Prostate gland (tissue), 2 donors: ENCODE data around the gene KRTAP10-3.

Experiments used
- CTCF ChIP-seq, 4 experiments: fragments of 200-600 bp in 2 of 4; fragments of 450-650 bp in 2 of 4; sonication (generic) in 2 of 4; IDR thresholded peaks; 1 replicate in 3 of 4; 2 replicates in 1 of 4; pipeline ENCODE4 v1.5.1; 2016 to 2019; ENCODE audit warnings: antibody characterized with exemption in 4 of 4, mild to moderate bottlenecking in 2 of 4, moderate library complexity in 2 of 4
- POLR2A ChIP-seq: fragments of 450-650 bp; IDR thresholded peaks from one replicate; pipeline ENCODE4 v1.6.1; 2016; ENCODE audit warnings: antibody characterized with exemption, mild to moderate bottlenecking
- POLR2AphosphoS5 ChIP-seq: sonication (generic); formaldehyde crosslinking; IDR thresholded peaks from one replicate; pipeline ENCODE4 v1.6.1; 2017; ENCODE audit warnings: antibody characterized with exemption

- no peak for TF ChIP-seq CTCF (IDR thresholded peaks at IDR 0.05)
- no peak for TF ChIP-seq POLR2A
- no peak for TF ChIP-seq POLR2AphosphoS5
Observed at GRCh38 chr21:44528634-44528995, 30.0 kb downstream of the KRTAP10-3 start.
